CD14-positive monocyte (primary cell): ENCODE measurements around the gene MBOAT7. TPM values are rescaled to one million over a fixed set of nuclear protein-coding genes. Genes with fewer than 3 reads are reported as not detected.
A peak's percentile ranks its signal among the peaks of the same experiment; 100 is the strongest.

Experiments
- DNase-seq, 3 donors: peaks; one replicate each; pipeline ENCODE4 v3.0.0-alpha.2; 2011 to 2022
- H2AFZ ChIP-seq: 2 replicates; pipeline ENCODE4 v1.6.0; 2012; ENCODE audit warnings: mild to moderate bottlenecking, low read depth, low read length, inconsistent platforms; ENCODE audit not compliant: insufficient read depth, poor library complexity, severe bottlenecking
- H3K27ac ChIP-seq, 2 donors: 1 replicate in 1 of 2; 2 replicates in 1 of 2; pipeline ENCODE4 v1.5.1; 2012 to 2013; ENCODE audit warnings: low read length in 2 of 2, control low read depth in 1 of 2, inconsistent platforms in 1 of 2, low read depth in 1 of 2, mild to moderate bottlenecking in 1 of 2
- H3K27me3 ChIP-seq, 2 donors: one replicate each; pipeline versions ENCODE4 v1.6.0 to v1.6.1; 2011 to 2013; ENCODE audit warnings: low read length in 2 of 2; ENCODE audit not compliant: control insufficient read depth in 2 of 2, insufficient read depth in 2 of 2
- H3K36me3 ChIP-seq, 2 donors: replicated peaks in 1 of 2; 1 replicate in 1 of 2; 2 replicates in 1 of 2; pipeline versions ENCODE4 v1.5.1 to v1.6.1; 2012 to 2013; ENCODE audit warnings: low read length in 2 of 2, control low read depth in 1 of 2, inconsistent platforms in 1 of 2, mild to moderate bottlenecking in 1 of 2; ENCODE audit not compliant: insufficient read depth in 2 of 2, control insufficient read depth in 1 of 2
- H3K4me1 ChIP-seq, 2 donors: 1 replicate in 1 of 2; 2 replicates in 1 of 2; pipeline versions ENCODE4 v1.5.1 to v1.6.1; 2012 to 2013; ENCODE audit warnings: low read length in 2 of 2, control low read depth in 1 of 2, inconsistent platforms in 1 of 2, mild to moderate bottlenecking in 1 of 2, moderate library complexity in 1 of 2; ENCODE audit not compliant: insufficient read depth in 2 of 2, control insufficient read depth in 1 of 2
- H3K4me2 ChIP-seq: replicated peaks from 2 replicates; pipeline ENCODE3; 2012; ENCODE audit warnings: low read length, moderate library complexity, mild to moderate bottlenecking; ENCODE audit not compliant: poor library complexity, severe bottlenecking; ENCODE audit errors: extremely low read depth
- H3K4me3 ChIP-seq, 3 experiments: fragments of 200-600 bp in 1 of 3; sonication (generic) in 1 of 3; replicated peaks in 1 of 3; 1 replicate in 2 of 3; 2 replicates in 1 of 3; pipeline ENCODE4 v1.5.1; 2011 to 2013; ENCODE audit warnings: low read length in 3 of 3, mild to moderate bottlenecking in 3 of 3, control low read depth in 2 of 3, low read depth in 2 of 3, inconsistent platforms in 1 of 3, moderate library complexity in 1 of 3
- H3K79me2 ChIP-seq: 2 replicates; pipeline ENCODE4 v1.6.0; 2012; ENCODE audit warnings: mild to moderate bottlenecking, control low read depth, inconsistent platforms, low read length, moderate library complexity; ENCODE audit not compliant: insufficient read depth
- H3K9ac ChIP-seq: 2 replicates; pipeline ENCODE4 v1.6.0; 2017; ENCODE audit warnings: low read length, mild to moderate bottlenecking; ENCODE audit not compliant: insufficient read depth, poor library complexity, severe bottlenecking
- H3K9me3 ChIP-seq, 2 donors: replicated peaks in 1 of 2; 1 replicate in 1 of 2; 2 replicates in 1 of 2; pipeline versions ENCODE4 v1.5.1 to v1.6.1; 2012 to 2013; ENCODE audit warnings: low read length in 2 of 2, control low read depth in 1 of 2; ENCODE audit not compliant: control insufficient read depth in 1 of 2, insufficient read depth in 1 of 2
- H4K20me1 ChIP-seq: 2 replicates; pipeline ENCODE4 v1.6.0; 2012; ENCODE audit warnings: mild to moderate bottlenecking, low read length, control low read depth, moderate library complexity; ENCODE audit not compliant: insufficient read depth
- H3K27ac Mint-ChIP-seq, 7 donors: one replicate each; pipeline ENCODE4 v1.8.0; 2020; ENCODE audit warnings: mild to moderate bottlenecking in 7 of 7, mixed read lengths in 7 of 7, moderate library complexity in 6 of 7, inconsistent platforms in 2 of 7
- H3K27me3 Mint-ChIP-seq, 3 donors: one replicate each; pipeline ENCODE4 v1.8.0; 2021 to 2022; ENCODE audit warnings: low read depth in 3 of 3, mild to moderate bottlenecking in 3 of 3, mixed read lengths in 3 of 3, moderate library complexity in 3 of 3, inconsistent platforms in 1 of 3
- H3K36me3 Mint-ChIP-seq, 2 donors: one replicate each; pipeline ENCODE4 v1.8.0; 2020; ENCODE audit warnings: mixed read lengths in 2 of 2, inconsistent platforms in 1 of 2, mild to moderate bottlenecking in 1 of 2
- H3K4me1 Mint-ChIP-seq: one replicate; pipeline ENCODE4 v1.8.0; 2020; ENCODE audit warnings: mild to moderate bottlenecking, mixed read lengths
- H3K4me3 Mint-ChIP-seq, 2 donors: one replicate each; pipeline ENCODE4 v1.8.0; 2020; ENCODE audit warnings: mild to moderate bottlenecking in 2 of 2, mixed read lengths in 2 of 2, moderate library complexity in 1 of 2
- H3K9me3 Mint-ChIP-seq, 7 donors: one replicate each; pipeline ENCODE4 v1.8.0; 2020 to 2022; ENCODE audit warnings: mixed read lengths in 7 of 7, mild to moderate bottlenecking in 6 of 7, moderate library complexity in 6 of 7, inconsistent platforms in 2 of 7
- CTCF ChIP-seq: fragments of 200-600 bp; IDR thresholded peaks from one replicate; pipeline ENCODE4 v1.8.0; 2022; ENCODE audit warnings: antibody characterized with exemption, mild to moderate bottlenecking
- WGBS: methylation state at CpG from one replicate; pipeline ENCODE4 v1.1.5; 2013; ENCODE audit warnings: missing lambda C conversion rate; ENCODE audit not compliant: insufficient coverage; 5-methylcytosine and 5-hydroxymethylcytosine counted together
- intact Hi-C, 2 donors: fragments of 100-400 bp; cut with micrococcal nuclease; formaldehyde crosslinking; loops; one replicate each; pipeline versions ENCODE4 v1.15.0 to v1.15.1; 2023
- polyA plus RNA-seq, 3 donors: library from polyadenylated mRNA; depleted of rRNA in 1 of 3; unstranded in 2 of 3; stranded (reverse) in 1 of 3; fragments of 300-500 nt in 2 of 3; fragments of >200 nt in 1 of 3; fragmentation: Illumina TruSeq in 2 of 3; gene quantifications; 1 replicate in 2 of 3; 2 replicates in 1 of 3; pipeline ENCODE4 v1.2.3, GENCODE V29; 2012 to 2021

MBOAT7 gene
- polyA plus RNA-seq, 3 donors: 84.0 to 115 (median 111) TPM

GRCh38 chr19:54162884-54163283, 26.5 kb downstream of the MBOAT7 start:
- DNase-seq: no peak
- WGBS: 64% methylated on average over 6 of the region's 14 CpGs
- Histone ChIP-seq H3K36me3 (peaks cover 2 to 3% of the 10 kb centered on the region in 2 donors), H3K79me2 (peaks cover 28% of the 10 kb centered on the region), H3K9me3 (no peaks in the 10 kb centered on the region), H3K4me3 (peak overlapping the region; percentile 37 to 77 (median 37)), H3K27me3 (peaks cover 0 to 10% of the 10 kb centered on the region in 2 donors), H2AFZ (no peak overlapping the region), H3K9ac (no peak overlapping the region), H4K20me1 (peaks cover 14% of the 10 kb centered on the region), H3K4me2 (peak overlapping the region; percentile 75), H3K4me1 (peaks cover 60 to 75% of the 10 kb centered on the region in 2 donors), H3K27ac (peak overlapping the region; percentile 31 to 49)
- peaks cover 60% of the 10 kb centered on the region for H3K4me1 Mint-ChIP-seq
- peaks cover 6 to 29% (median 22%) of the 10 kb centered on the region in 3 donors for H3K27me3 Mint-ChIP-seq
- intact Hi-C loops: no loop called here
- peaks cover 4% of the 10 kb centered on the region in 2 donors for H3K36me3 Mint-ChIP-seq
- no peak for TF ChIP-seq CTCF
- H3K4me3 Mint-ChIP-seq: peak overlapping the region; percentile 90 to 95
- H3K9me3 Mint-ChIP-seq: peaks cover 0 to 9% (median 0%) of the 10 kb centered on the region in 7 donors
- peak overlapping the region; percentile 90 to 99 (median 96) for H3K27ac Mint-ChIP-seq

- H3K4me2 ChIP-seq: peak overlapping the region; percentile 75
- WGBS: 1% methylated on average over 23 of the region's 35 CpGs
- Mint-ChIP-seq H3K4me3 (peak overlapping the region; percentile 90 to 95), H3K27ac (peak overlapping the region; percentile 90 to 99 (median 96)), H3K27me3 (peaks cover 6 to 29% (median 22%) of the 10 kb centered on the region in 3 donors), H3K9me3 (peaks cover 0 to 9% (median 0%) of the 10 kb centered on the region in 7 donors), H3K36me3 (peaks cover 7 to 10% of the 10 kb centered on the region in 2 donors), H3K4me1 (peaks cover 60% of the 10 kb centered on the region)
- H2AFZ ChIP-seq: peak overlapping the region; percentile 51
- H3K27me3 ChIP-seq: peaks cover 0 to 10% of the 10 kb centered on the region in 2 donors
- peaks cover 60 to 75% of the 10 kb centered on the region in 2 donors for H3K4me1 ChIP-seq
- H3K27ac ChIP-seq: peak overlapping the region; percentile 31 to 49
- peaks cover 20% of the 10 kb centered on the region for H4K20me1 ChIP-seq
- DNase-seq: peak; percentile 84 to 91 (median 87)
- peak overlapping the region; percentile 37 to 77 (median 37) for H3K4me3 ChIP-seq
- H3K9ac ChIP-seq: no peak overlapping the region
- peaks cover 32% of the 10 kb centered on the region for H3K79me2 ChIP-seq
- TF ChIP-seq CTCF: no peak
- peaks cover 7 to 8% of the 10 kb centered on the region in 2 donors for H3K36me3 ChIP-seq
- intact Hi-C loops: no loop called here
- no peaks in the 10 kb centered on the region for H3K9me3 ChIP-seq
These were observed 27.1 kb downstream of the MBOAT7 start for GRCh38 chr19:54162241-54162805.
